K562 (cell line): ENCODE results near the gene NEDD8. TPM values are rescaled to one million over a fixed set of nuclear protein-coding genes. Genes with fewer than 3 reads are reported as not detected.

ENCODE experiments used
- E2F4 ChIP-seq: sonication (generic); formaldehyde crosslinking; IDR thresholded peaks from 2 replicates; pipeline ENCODE4 v1.8.0; 2022; ENCODE audit warnings: mild to moderate bottlenecking, low read depth, missing genetic modification reagents
- E2F8 ChIP-seq: fragments of 450-650 bp; IDR thresholded peaks from 2 replicates; pipeline ENCODE4 v1.7.1; 2018; ENCODE audit warnings: mild to moderate bottlenecking, low read depth; ENCODE audit not compliant: partially characterized antibody
- ELF2 ChIP-seq: fragments of 250-450 bp; sonication (Bioruptor Pico); IDR thresholded peaks from 2 replicates; pipeline ENCODE4 v1.5.0; 2021; ENCODE audit warnings: mild to moderate bottlenecking
- ETV5 ChIP-seq: sonication (generic); formaldehyde crosslinking; IDR thresholded peaks from 2 replicates; pipeline ENCODE4 v1.4.0; 2020; ENCODE audit warnings: low read depth, mild to moderate bottlenecking, missing genetic modification reagents
- GABPA ChIP-seq: fragments of 200-800 bp; sonication (Bioruptor generic); conservative IDR thresholded peaks from 2 replicates; pipeline ENCODE4 v1.6.1; 2016; ENCODE audit warnings: low read depth, missing genetic modification characterization, missing compliant biosample characterization
- HMGN3 ChIP-seq: IDR thresholded peaks from 2 replicates; pipeline ENCODE4 v1.6.1; 2011; ENCODE audit warnings: borderline replicate concordance, low read depth, mild to moderate bottlenecking, mixed read lengths, low read length; ENCODE audit not compliant: insufficient read length; ENCODE audit errors: extremely low read depth
- ILF3 ChIP-seq: fragments of 450-650 bp; IDR thresholded peaks from 2 replicates; pipeline ENCODE4 v1.6.1; 2018; ENCODE audit warnings: antibody characterized with exemption, mild to moderate bottlenecking, moderate library complexity, borderline replicate concordance
- NR2C2 ChIP-seq, 2 experiments: fragments of 200-800 bp in 1 of 2; sonication (Bioruptor generic) in 1 of 2; sonication (generic) in 1 of 2; formaldehyde crosslinking in 1 of 2; IDR thresholded peaks; 2 replicates each; pipeline versions ENCODE4 v1.6.1 to v1.8.0; 2016 to 2022; ENCODE audit warnings: mild to moderate bottlenecking in 1 of 2, missing compliant biosample characterization in 1 of 2, missing genetic modification characterization in 1 of 2, missing genetic modification reagents in 1 of 2
- PATZ1 ChIP-seq: fragments of 250-450 bp; sonication (Bioruptor Pico); IDR thresholded peaks from 2 replicates; pipeline ENCODE4 v1.5.0; 2020; ENCODE audit warnings: mild to moderate bottlenecking, borderline replicate concordance
- PKNOX1 ChIP-seq: fragments of 450-650 bp; IDR thresholded peaks from 2 replicates; pipeline ENCODE4 v1.6.1; 2016
- POU5F1 ChIP-seq: fragments of 150-350 bp; IDR thresholded peaks from 2 replicates; pipeline ENCODE4 v1.6.1; 2014; ENCODE audit warnings: borderline replicate concordance, low read length, low read depth, mild to moderate bottlenecking; ENCODE audit not compliant: partially characterized antibody
- RBBP5 ChIP-seq: fragments of 200-600 bp; sonication (generic); IDR thresholded peaks from 2 replicates; pipeline ENCODE4 v1.6.1; 2012; ENCODE audit warnings: borderline replicate concordance, mild to moderate bottlenecking, low read length, control low read depth, inconsistent platforms; ENCODE audit not compliant: insufficient read depth, poor library complexity, severe bottlenecking
- SREBF1 ChIP-seq: fragments of 150-350 bp; IDR thresholded peaks from 2 replicates; pipeline ENCODE4 v1.6.1; 2014; ENCODE audit warnings: antibody characterized with exemption, low read depth, low read length, borderline replicate concordance
- ZNF197 ChIP-seq: fragments of 200-800 bp; sonication (Bioruptor generic); IDR thresholded peaks from 2 replicates; pipeline ENCODE4 v1.6.1; 2016; ENCODE audit warnings: low read depth, missing genetic modification characterization, missing compliant biosample characterization
- polyA plus RNA-seq, 8 experiments: library from polyadenylated mRNA; depleted of rRNA in 4 of 8; stranded (reverse) in 5 of 8; unstranded in 3 of 8; fragments of >200 nt; fragmentation: Nextera tagmentation in 2 of 8; fragmentation: Illumina TruSeq in 1 of 8; extraction: Ambion mirVana in 2 of 8; extraction: Trizol in 1 of 8; gene quantifications; 2 replicates each; pipeline versions ENCODE4 v1.2.1 to v1.2.3, GENCODE V29; 2011 to 2014; ENCODE audit warnings: inconsistent platforms in 1 of 8, missing spikeins in 1 of 8
- total RNA-seq, 7 experiments: library from RNA; depleted of rRNA in 6 of 7; stranded (reverse); fragments of >200 nt in 6 of 7; fragmentation: Illumina TruSeq in 2 of 7; extraction: Trizol in 2 of 7; gene quantifications; 2 replicates each; pipeline versions ENCODE4 v1.2.1 to v1.2.3, GENCODE V29; 2011 to 2021; ENCODE audit warnings: low replicate concordance in 1 of 7

NEDD8 gene
- total and polyA plus RNA-seq, 9 of the 15 experiments (the other 6 are each of a cell fraction or from before 2014, with no cell fraction given) = 142 to 691 (median 260) TPM

GRCh38 chr14:24195186-24196070 lies 36.7 kb downstream of the NEDD8 start, which contains the start of gene TM9SF1 (continued):
- TF ChIP-seq E2F8 (peak; percentile 93), GABPA (tag) (peak; percentile 95), PATZ1 (CRISPR knock-in tag) (no peak), POU5F1 (no peak), PKNOX1 (peak; percentile 71), ETV5 (CRISPR knock-in tag) (peak; percentile 33), RBBP5 (peak; percentile 83), ELF2 (peak; percentile 99), NR2C2 (CRISPR knock-in tag; IDR thresholded peaks at IDR 0.05) (no peak), NR2C2 (tag; IDR thresholded peaks at IDR 0.05) (peak; percentile 74), ILF3 (no peak), E2F4 (CRISPR knock-in tag) (peak; percentile 81), HMGN3 (peak; percentile 23), ZNF197 (CRISPR knock-in tag) (no peak), SREBF1 (no peak)
